Endothelial cell of umbilical vein (primary cell): Measurements from ENCODE around the gene MGST2. TPM values are rescaled to one million over a fixed set of nuclear protein-coding genes. Genes with fewer than 3 reads are reported as not detected.

Experiments used
- BruUV-seq: library from RNA; stranded (reverse); fragments of 400-500 nt; replicated peaks from 2 replicates; lab custom pipeline; 2021; lab: Mats Ljungman, UMichigan
- CTCF ChIA-PET: fragments of 300-600, 350-600 bp; sonication (Branson Sonifier 250); formaldehyde crosslinking; loops from one replicate; lab custom pipeline; 2021; ENCODE audit warnings: antibody characterized with exemption, inconsistent platforms; lab: Charles Lee
- POLR2A ChIA-PET: fragments of 300-600, 350-600 bp; sonication (Branson Sonifier 250); formaldehyde crosslinking; loops from one replicate; lab custom pipeline; 2021; ENCODE audit warnings: antibody characterized with exemption, inconsistent platforms; lab: Charles Lee
- DNase-seq: peaks from one replicate; pipeline ENCODE4 v3.0.0-alpha.2; 2011; ENCODE audit warnings: low read depth, low spot score
- FAIRE-seq: peaks from 2 replicates; lab custom pipeline; 2011; peaks lifted over from hg19 to GRCh38; lab: Jason Lieb, UNC
- H2AFZ ChIP-seq: 2 replicates; pipeline ENCODE4 v1.6.0; 2012; ENCODE audit warnings: low read depth, low read length, control low read depth, inconsistent platforms
- H3K27ac ChIP-seq: 2 replicates; pipeline ENCODE4 v1.5.1; 2011; ENCODE audit warnings: low read depth, mild to moderate bottlenecking, control low read depth, low read length, moderate library complexity; ENCODE audit not compliant: insufficient read depth
- H3K27me3 ChIP-seq, 2 experiments: 2 replicates each; pipeline versions ENCODE4 v1.6.0 to v1.6.1; 2011; ENCODE audit warnings: low read length in 2 of 2, mixed read lengths in 1 of 2; ENCODE audit not compliant: control insufficient read depth in 2 of 2, insufficient read depth in 2 of 2
- H3K36me3 ChIP-seq, 2 experiments: 2 replicates in 1 of 2; 3 replicates in 1 of 2; pipeline ENCODE4 v1.5.1; 2011; ENCODE audit warnings: low read length in 2 of 2, mild to moderate bottlenecking in 1 of 2, moderate library complexity in 1 of 2; ENCODE audit not compliant: control insufficient read depth in 2 of 2, insufficient read depth in 2 of 2; ENCODE audit errors: extremely low read depth in 1 of 2
- H3K4me1 ChIP-seq: 3 replicates; pipeline ENCODE4 v1.5.1; 2011; ENCODE audit warnings: mild to moderate bottlenecking, low read length; ENCODE audit not compliant: control insufficient read depth, insufficient read depth; ENCODE audit errors: extremely low read depth
- H3K4me2 ChIP-seq: 2 replicates; pipeline ENCODE4 v1.6.1; 2011; ENCODE audit warnings: low read length, control low read depth, mixed read lengths; ENCODE audit not compliant: insufficient read depth
- H3K4me3 ChIP-seq, 3 experiments: fragments of 200-600 bp in 1 of 3; sonication (generic), shearing (Covaris generic) in 1 of 3; replicated peaks in 1 of 3; 2 replicates each; pipeline ENCODE4 v1.5.1; 2011 to 2016; ENCODE audit warnings: control low read depth in 3 of 3, low read length in 3 of 3, mild to moderate bottlenecking in 2 of 3, inconsistent platforms in 1 of 3, low read depth in 1 of 3, moderate library complexity in 1 of 3; ENCODE audit not compliant: insufficient read depth in 1 of 3
- H3K79me2 ChIP-seq: 2 replicates; pipeline ENCODE4 v1.6.0; 2012; ENCODE audit warnings: low read length, inconsistent platforms; ENCODE audit not compliant: control insufficient read depth, insufficient read depth
- H3K9ac ChIP-seq: replicated peaks from 2 replicates; pipeline ENCODE3; 2011; ENCODE audit warnings: low read length, control low read depth; ENCODE audit not compliant: insufficient read depth; ENCODE audit errors: extremely low read depth
- H3K9me1 ChIP-seq: replicated peaks from 3 replicates; pipeline ENCODE4 v1.6.0; 2011; ENCODE audit warnings: mild to moderate bottlenecking, low read length; ENCODE audit not compliant: control insufficient read depth, insufficient read depth; ENCODE audit errors: extremely low read depth
- H3K9me3 ChIP-seq: replicated peaks from 2 replicates; pipeline ENCODE4 v1.5.1; 2012; ENCODE audit warnings: low read length, inconsistent platforms; ENCODE audit not compliant: control insufficient read depth, insufficient read depth
- H4K20me1 ChIP-seq: replicated peaks from 2 replicates; pipeline ENCODE3; 2011; ENCODE audit warnings: mild to moderate bottlenecking, low read length; ENCODE audit not compliant: control insufficient read depth, insufficient read depth; ENCODE audit errors: extremely low read depth
- EZH2 ChIP-seq: IDR thresholded peaks from 2 replicates; pipeline ENCODE4 v1.6.1; 2012; ENCODE audit warnings: borderline replicate concordance, low read depth, mild to moderate bottlenecking, moderate library complexity, low read length, inconsistent platforms; ENCODE audit not compliant: severe bottlenecking
- GATA2 ChIP-seq: IDR thresholded peaks from 2 replicates; pipeline ENCODE4 v1.7.0; 2011; ENCODE audit warnings: low read depth, mild to moderate bottlenecking, moderate library complexity, mixed read lengths, low read length; ENCODE audit not compliant: insufficient read length, insufficient read depth
- JUN ChIP-seq: IDR thresholded peaks from 2 replicates; pipeline ENCODE4 v1.6.1; 2011; ENCODE audit warnings: borderline replicate concordance, low read depth; ENCODE audit not compliant: insufficient read length, insufficient read depth
- MYC ChIP-seq: IDR thresholded peaks from one replicate; pipeline ENCODE4 v1.6.1; 2011; ENCODE audit warnings: mild to moderate bottlenecking, low read depth, low read length
- POLR2A ChIP-seq: IDR thresholded peaks from 2 replicates; pipeline ENCODE4 v1.6.1; 2012; ENCODE audit warnings: low read depth, mild to moderate bottlenecking, control low read depth, low read length
- POLR2AphosphoS5 ChIP-seq: IDR thresholded peaks from 2 replicates; pipeline ENCODE4 v1.6.1; 2012; ENCODE audit warnings: low read depth, mild to moderate bottlenecking, control low read depth, low read length, moderate library complexity; ENCODE audit not compliant: insufficient read depth
- dilution Hi-C: fragments of 300-500 bp; cut with MboI; formaldehyde crosslinking; loops from one replicate; pipeline ENCODE4 v1.15.0; 2019; ENCODE audit warnings: low sequenced_read_pairs; ENCODE audit not compliant: extremely low pct_ligation_motif_present
- intact Hi-C: fragments of 100-400 bp; cut with micrococcal nuclease; formaldehyde crosslinking; loops from one replicate; pipeline ENCODE4 v1.10.0; 2022
- polyA plus RNA-seq, 4 experiments: library from polyadenylated mRNA; depleted of rRNA in 3 of 4; stranded (reverse) in 3 of 4; unstranded in 1 of 4; fragments of >200 nt; gene quantifications; 2 replicates each; pipeline versions ENCODE4 v1.2.1 to v1.2.3, GENCODE V29; 2011 to 2012; ENCODE audit warnings: missing spikeins in 1 of 4
- total RNA-seq: library from RNA; stranded (reverse); gene quantifications from 2 replicates; pipeline ENCODE4 v1.2.3, GENCODE V29; 2021
- TF ChIP-seq, protein P1 (sequence below), 2 donors: IDR thresholded peaks; 1 replicate in 1 of 2; 2 replicates in 1 of 2; pipeline ENCODE4 v1.5.1; 2011; ENCODE audit warnings: low read length in 2 of 2, mild to moderate bottlenecking in 2 of 2, moderate library complexity in 2 of 2, control low read depth in 1 of 2, inconsistent platforms in 1 of 2, low read depth in 1 of 2; ENCODE audit not compliant: insufficient read depth in 1 of 2; ENCODE audit errors: extremely low read depth in 1 of 2

Gene MGST2
- total and polyA plus RNA-seq, 2 donors (not counting 3 experiments of a cell fraction or from before 2014, with no cell fraction given): 64.3 to 78.9 TPM

DNA sequence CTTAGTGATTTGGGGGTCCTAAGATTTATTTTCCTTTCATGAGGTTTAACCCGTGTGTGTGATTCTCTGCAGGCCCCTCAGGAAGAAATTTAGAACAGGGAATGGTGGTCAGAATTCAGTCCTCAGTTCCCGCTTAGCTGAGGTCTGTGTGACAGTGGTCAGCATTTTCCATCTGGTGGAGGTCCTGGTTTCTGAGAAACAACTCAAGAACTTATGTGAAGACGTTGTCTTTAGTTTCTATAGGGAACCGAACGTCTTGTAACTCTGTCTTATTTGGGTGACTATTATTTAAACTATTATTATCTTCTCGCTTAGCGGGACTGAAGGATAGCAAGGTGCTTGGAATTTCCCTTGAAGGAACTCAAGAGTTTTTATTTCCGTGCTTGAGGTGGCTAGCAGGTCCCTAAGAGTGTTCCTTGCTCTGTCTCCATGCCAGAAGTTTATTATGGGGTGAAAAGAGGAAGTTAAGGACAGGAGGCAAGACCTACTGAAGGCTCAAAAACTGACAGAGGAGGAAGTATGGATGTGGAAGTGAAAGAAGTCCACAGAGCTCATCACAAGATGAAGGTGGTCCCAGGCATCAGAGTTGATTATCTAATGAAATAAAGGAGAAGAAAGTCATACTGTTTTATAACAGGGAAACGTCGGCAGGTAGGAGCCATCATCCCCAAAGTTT, 9.4 kb downstream of the MGST2 start:
- CTCF ChIA-PET: interaction anchor here (0.8 to 1.3 kb wide), 2 partner anchors 18 to 19 kb away, joined by 3 to 5 read pairs; no protein-coding TSS in a partner anchor
- no peak overlapping the region for H3K27ac ChIP-seq

More for the DNA sequence above, 9.4 kb downstream of the MGST2 start:
- intact Hi-C loops (no loop called here), dilution Hi-C loops (no loop called here)
- H3K27me3 ChIP-seq: no peaks in the 10 kb centered on the region
- H3K9me1 ChIP-seq: no peaks in the 10 kb centered on the region
- no peaks in the 10 kb centered on the region for H4K20me1 ChIP-seq
- H2AFZ ChIP-seq: no peak overlapping the region
- H3K4me2 ChIP-seq: no peak overlapping the region
- no peak overlapping the region for H3K9ac ChIP-seq
- H3K4me3 ChIP-seq: no peak overlapping the region
- H3K36me3 ChIP-seq: peaks cover 2 to 5% of the 10 kb centered on the region in 2 experiments
- DNase-seq: no peak
- POLR2A ChIA-PET: no interaction called here
- no peaks in the 10 kb centered on the region for H3K4me1 ChIP-seq
- no peaks in the 10 kb centered on the region for H3K79me2 ChIP-seq
- BruUV-seq: no TSS peak
- no peak for FAIRE-seq
- no peaks in the 10 kb centered on the region for H3K9me3 ChIP-seq
- no peak for TF ChIP-seq POLR2AphosphoS5
- no peak for TF ChIP-seq JUN
- TF ChIP-seq, protein P1, sequence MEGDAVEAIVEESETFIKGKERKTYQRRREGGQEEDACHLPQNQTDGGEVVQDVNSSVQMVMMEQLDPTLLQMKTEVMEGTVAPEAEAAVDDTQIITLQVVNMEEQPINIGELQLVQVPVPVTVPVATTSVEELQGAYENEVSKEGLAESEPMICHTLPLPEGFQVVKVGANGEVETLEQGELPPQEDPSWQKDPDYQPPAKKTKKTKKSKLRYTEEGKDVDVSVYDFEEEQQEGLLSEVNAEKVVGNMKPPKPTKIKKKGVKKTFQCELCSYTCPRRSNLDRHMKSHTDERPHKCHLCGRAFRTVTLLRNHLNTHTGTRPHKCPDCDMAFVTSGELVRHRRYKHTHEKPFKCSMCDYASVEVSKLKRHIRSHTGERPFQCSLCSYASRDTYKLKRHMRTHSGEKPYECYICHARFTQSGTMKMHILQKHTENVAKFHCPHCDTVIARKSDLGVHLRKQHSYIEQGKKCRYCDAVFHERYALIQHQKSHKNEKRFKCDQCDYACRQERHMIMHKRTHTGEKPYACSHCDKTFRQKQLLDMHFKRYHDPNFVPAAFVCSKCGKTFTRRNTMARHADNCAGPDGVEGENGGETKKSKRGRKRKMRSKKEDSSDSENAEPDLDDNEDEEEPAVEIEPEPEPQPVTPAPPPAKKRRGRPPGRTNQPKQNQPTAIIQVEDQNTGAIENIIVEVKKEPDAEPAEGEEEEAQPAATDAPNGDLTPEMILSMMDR (IDR thresholded peaks at IDR 0.05; ENCODE audit: extremely low read depth in 1 of 2, insufficient read depth in 1 of 2, low read depth in 1 of 2, low read length in 2 of 2): no peak
- TF ChIP-seq POLR2A: no peak
- no peak for TF ChIP-seq GATA2
- no peak for TF ChIP-seq EZH2
- no peak for TF ChIP-seq MYC
